HG03280 (cell line): ENCODE data around the gene JSRP1.

Experiments used
- ATAC-seq: cut with Tn5 transposase; IDR thresholded peaks from one replicate; pipeline ENCODE4 v1.9.1; 2021; ENCODE audit warnings: mild to moderate bottlenecking, moderate library complexity; ENCODE audit not compliant: unreplicated experiment

The JSRP1 gene

DNA sequence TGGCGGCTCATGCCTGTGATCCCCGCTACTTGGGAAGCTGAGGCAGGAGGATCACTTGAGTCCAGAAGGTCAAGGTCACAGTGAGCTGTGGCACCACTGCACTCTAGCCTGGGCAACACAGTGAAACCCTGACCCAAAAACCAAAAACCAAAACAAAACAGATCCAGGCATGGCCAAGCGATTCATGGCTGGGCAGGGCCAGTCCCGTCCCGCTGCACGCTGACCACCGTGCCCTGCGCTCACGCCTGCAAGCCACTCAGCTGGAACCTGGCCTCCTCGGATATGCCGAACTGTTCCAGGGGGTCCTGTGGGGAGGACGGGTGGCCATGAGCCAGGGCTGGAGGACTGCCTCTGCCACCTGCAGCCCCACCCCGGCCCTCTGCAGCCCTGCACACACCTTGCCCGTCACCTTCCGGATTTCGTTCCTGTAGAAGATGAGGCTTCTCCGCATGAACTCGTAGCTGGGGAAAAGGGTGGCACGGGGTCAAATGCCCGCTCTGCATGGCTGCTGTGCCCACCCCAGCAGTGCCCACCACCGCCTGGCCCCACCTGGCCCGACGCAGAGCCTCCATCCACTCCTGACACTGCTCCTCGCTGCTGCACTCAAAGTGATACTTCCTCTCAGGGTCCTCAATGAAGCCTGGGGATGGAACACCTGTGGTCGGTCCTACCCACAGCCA lies 22.5 kb downstream of the JSRP1 start:
- no peak for ATAC-seq

DNA sequence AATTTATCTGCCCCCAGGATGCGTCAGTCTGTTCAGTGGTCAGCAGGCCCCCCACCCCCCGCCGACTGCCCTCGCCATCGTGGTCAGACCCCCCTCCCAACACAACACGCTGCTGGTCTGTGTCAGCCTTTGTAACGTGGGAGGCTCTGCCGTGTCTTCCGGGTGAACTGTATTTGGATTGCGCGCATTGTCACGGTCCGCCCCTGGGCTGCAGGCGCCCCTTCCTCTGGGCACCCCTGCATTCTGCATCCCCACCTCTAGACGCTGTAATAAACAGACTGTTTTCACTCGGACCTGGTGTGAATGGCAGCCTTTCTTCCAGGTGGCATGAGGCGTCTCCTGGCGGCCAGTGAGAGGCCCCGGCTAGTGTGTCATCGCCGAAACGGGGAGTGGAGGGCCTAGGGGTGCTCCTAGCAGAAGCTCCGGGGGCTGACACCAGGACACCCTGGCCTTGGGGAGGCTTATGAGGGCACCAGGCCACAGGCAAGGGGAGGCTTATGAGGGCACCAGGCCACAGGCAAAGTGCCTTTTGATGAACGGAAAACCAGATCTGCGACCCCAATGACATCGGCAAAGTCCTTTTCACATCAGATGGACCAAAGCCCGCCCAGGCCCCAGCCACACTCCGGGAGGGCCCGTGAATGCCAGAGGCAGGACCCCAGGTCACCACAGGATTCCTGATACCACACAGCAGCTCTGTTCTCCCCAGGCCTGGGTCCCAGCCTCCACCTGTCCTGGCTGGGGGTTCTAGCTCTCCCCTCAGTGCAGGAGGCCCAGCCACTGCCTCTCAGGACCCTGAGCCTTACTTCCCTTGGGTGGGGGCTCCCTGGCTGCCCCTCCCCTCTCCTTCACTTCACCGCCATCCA lies 23.7 kb downstream of the JSRP1 start:
- no peak for ATAC-seq

DNA sequence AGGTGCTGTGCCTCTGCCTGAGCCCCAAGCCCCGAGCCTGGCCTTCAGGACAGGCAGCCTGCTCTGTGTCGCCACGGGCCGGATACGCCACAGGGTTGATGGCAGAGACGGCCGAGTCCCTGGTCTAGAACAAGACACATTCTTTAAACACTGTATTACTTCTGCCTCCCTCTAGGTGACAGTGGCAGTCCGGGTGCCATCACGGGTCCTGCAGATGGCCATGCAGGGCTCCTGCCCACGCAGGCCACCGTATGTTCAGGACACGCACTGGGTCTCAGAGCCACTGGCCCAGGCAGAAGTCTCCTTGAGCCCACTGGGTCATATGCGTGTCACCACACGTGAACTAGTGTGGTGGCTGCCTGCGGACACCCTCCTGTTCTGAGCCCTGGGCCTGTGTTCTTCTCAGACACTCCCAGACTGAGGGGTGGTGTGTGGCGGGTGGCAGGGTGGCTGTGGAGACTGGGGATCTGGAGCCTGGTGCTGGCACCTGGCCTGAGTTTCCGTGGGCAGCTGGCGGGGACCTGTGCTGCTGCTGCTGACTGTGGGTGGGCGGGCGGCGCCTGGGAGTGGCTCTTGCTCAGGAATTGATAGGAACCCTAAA lies 24.5 kb downstream of the JSRP1 start:
- ATAC-seq = no peak

DNA sequence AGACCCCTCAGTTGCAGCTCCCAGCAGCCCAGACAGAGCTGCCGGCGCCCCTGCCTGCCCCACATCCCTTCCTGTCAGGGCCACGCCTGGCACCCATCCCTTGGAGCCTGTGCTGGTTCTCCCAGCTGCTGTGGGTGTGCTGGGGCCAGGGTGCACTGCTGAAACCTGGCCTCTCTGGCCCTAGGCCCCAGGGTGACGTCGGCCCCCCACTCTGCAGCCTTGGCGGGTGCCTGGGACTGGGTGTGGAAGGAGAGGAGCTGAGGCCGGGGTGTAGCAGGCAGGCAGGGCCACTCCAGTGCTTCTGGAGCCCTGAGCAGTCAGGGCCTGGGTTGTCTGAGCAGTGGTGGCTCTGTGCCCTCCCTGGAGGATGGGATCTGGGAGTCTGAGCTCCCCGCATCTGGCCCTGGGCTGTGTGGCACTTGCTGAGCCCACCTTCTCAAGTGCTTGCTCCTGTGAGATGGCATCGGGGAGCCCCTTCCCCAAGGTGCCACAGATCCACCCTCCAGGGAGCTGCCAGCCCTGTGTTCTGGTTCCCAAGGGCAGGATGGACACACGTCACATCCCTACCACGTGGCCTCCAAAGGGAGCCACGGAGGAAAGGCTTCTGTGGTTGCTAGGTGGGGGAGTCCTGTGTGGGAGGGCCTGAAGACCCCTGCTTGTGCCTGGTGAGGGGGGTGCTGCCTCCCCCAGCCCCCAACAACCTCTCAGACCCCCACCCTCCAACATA lies 25.2 kb downstream of the JSRP1 start:
- ATAC-seq = no peak

DNA sequence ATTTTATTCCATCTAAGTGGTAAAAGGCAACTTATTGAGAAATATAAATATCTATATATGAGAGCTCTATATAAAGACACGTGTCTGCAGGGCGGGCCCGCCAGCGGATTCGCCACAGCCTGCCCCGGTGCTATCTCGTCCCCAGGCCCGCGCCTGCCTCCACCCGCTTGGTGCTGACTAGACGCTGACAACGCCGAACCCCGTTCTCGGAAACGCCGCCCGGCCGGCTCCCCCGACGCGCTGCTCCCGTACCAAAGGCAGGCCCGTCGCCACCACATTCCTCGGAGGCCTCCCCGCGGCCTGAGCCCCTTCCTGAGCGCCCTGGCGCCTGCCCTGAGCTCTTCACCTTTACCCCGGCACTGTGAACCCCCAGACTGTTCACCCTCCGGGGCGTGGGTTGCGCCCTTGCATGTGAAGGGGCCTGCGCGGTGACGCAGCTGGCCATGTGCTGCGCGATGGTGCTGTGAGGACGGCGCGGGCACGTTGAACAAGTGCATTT lies 26.1 kb downstream of the JSRP1 start:
- ATAC-seq = no peak

DNA sequence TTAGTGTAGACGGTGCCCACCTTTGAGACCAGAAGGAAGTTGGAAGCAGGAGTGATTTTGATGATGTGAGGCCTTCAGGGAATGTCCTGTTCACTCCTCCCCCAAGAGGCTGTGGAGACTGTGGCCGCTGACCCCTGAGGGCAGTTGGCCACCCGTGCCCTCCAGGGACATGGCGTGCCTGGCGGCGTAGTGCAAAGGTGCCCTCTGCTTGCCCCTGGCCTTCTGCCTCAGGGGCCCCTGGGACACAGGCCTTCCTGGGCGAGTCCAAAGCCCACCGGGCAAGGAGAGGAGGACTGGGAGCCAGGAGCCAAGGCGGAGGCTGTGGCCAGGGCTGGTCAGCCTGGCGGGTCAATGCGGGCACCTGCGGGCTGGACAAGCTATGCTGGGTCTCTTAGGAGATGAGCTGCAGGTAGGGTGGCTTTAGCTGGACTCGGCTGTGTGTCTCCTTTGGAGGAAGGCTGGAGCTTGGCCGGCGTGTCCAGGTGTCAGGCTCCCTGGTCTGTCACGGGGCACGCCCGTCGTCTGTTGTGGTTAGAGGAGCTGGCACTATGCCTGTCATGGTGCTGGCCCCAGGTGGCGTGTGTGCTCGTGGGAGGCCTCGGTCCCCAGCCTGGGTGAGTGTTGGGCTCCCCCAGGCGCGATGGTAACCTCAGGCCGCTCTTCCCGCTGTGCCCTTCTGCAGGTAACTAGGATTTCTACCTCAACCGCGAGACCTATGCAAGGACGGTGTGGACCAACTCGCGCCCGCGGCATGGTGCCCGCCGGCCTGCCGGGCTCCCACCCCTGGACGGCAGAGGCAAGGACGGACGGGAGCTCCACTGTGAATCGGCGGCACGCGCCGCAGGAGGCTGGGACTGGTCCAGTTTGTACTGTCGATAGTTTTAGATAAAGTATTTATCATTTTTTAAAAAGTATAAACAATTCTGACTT lies 26.8 kb downstream of the JSRP1 start:
- no peak for ATAC-seq

DNA sequence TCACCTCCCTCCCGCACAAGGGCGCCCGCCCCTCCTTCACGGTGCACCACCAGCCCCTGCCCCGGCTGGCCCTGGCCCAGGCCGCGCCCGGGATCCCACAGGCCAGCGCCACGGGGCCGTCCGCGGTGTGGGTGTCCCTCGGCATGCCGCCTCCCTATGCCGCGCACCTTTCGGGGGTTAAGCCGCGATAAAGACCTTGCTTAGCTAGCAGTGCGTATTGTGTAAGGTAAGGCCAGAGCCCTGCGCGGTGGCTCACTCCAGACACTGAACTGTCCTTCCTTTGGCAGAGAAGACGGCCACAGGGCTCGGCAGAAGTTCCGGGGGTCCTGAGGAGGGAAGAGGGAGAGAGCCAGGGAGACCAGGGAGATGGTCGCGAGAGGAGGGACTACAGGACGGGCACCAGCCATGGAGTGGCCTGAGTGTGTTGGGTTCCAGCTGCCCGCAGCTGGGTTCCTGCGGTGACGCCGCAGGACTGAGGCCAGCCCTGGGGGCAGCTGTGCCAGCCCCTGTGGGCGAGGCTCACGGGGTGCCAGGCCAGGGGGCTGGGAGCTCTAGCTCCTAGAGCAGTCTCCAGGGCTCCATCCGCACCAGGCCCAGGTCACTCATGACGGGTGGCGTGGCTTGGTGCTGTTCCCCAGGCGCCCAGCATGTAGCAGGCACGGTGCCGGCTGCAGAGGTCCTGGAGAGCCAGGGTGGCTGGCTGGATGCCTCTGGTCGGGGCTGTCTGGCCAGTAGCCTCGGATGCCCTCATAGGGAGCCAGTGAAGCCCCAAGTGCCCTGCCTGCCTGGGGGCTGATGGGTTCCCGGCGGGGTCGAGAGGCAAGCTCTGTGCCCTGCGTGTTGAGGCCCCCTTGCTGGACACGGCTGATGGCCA lies 27.8 kb downstream of the JSRP1 start:
- ATAC-seq = no peak

DNA sequence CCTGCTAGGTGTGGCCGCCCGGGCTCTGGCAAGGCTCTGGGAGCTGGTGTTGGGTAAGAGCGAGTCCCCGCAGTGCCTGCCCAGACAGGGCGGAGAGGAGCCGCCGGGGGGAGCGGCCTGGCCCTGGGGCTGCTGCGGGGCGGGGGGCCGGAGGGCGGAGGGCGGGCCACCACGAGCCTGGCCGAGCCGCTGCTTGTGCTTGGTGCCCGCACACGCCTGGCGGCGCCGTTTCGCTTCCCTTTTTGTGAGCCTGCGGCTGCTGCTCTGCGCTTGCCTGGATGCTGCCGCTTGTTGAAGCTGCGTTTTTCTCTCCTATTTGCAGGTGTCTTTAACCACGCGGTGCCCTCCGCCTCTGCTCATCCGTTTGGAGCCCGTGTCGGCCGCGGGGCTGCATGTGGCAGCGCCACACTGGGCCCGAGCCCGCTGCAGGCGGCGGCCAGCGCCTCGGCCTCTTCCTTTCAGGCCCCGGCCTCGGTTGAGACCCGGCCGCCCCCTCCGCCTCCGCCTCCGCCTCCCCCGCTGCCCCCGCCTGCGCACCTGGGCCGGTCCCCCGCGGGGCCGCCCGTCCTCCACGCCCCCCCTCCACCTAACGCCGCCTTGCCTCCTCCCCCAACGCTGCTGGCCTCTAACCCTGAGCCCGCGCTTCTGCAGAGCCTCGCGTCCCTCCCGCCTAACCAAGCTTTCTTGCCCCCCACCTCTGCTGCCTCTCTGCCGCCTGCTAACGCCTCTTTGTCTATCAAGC lies 28.6 kb downstream of the JSRP1 start:
- ATAC-seq = no peak

DNA sequence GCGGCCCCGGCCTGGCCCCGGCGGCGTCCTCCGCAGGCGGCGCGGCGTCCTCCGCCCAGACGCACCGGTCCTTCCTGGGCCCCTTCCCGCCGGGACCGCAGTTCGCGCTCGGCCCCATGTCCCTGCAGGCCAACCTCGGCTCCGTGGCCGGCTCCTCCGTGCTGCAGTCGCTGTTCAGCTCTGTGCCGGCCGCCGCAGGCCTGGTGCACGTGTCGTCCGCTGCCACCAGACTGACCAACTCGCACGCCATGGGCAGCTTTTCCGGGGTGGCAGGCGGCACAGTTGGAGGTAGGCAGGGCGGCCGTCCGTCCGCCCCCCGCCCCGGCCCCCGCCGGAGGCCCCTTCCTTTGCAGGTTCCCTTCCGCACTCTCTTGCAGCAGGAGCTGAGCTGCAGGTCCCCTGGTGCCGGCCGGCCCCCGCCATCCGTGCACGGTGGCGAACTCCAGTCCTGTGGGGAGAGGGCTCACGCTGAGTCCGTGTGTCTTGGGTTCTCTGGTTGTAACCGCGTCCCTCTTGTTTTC lies 29.3 kb downstream of the JSRP1 start:
- ATAC-seq = no peak

DNA sequence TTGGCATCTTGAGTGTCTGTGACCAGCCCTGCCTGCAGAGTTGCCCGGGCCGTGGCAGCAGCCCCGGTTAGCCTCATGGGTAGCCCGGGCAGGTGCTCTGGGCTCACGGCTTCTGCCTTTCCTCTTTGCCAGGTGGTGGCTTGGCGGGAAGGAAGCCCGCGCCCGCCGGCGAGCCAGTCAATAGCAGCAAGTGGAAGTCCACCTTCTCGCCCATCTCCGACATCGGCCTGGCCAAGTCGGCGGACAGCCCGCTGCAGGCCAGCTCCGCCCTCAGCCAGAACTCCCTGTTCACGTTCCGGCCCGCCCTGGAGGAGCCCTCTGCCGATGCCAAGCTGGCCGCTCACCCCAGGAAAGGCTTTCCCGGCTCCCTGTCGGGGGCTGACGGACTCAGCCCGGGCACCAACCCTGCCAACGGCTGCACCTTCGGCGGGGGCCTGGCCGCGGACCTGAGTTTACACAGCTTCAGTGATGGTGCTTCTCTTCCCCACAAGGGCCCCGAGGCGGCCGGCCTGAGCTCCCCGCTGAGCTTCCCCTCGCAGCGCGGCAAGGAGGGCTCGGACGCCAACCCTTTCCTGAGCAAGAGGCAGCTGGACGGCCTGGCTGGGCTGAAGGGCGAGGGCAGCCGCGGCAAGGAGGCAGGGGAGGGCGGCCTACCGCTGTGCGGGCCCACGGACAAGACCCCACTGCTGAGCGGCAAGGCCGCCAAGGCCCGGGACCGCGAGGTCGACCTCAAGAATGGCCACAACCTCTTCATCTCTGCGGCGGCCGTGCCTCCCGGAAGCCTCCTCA lies 30.0 kb downstream of the JSRP1 start:
- no peak for ATAC-seq

DNA sequence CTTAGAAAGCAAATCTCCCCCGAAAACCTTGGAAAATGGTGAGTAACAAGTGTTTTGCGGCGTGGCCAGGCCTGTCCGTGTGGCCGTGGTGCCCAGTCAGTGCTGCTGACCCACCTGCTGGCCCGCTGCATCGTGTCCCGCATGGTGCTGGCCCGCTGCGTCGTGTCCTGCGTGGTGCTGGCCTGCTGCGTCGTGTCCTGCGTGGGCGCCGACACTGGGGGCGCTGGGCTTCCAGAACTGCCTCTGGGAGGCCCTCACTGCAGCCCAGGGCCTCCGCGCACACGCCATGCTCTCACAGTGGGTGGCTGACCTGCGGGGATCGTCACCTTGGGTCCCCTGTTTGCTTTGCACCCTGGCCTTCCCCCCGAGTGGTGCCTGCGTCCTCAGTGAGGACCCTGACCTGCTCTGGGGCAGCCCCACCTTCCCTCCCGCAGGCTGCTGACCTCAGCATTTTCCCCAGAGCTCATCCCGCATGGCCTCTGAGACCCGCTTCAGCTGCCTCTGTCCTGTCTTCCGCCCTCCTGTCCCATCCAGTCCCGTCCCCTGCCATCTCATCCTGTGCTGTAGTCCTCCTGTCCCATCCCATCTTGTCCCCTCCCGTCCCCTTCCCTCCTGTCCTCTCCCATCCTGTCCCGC lies 30.7 kb downstream of the JSRP1 start:
- no peak for ATAC-seq

DNA sequence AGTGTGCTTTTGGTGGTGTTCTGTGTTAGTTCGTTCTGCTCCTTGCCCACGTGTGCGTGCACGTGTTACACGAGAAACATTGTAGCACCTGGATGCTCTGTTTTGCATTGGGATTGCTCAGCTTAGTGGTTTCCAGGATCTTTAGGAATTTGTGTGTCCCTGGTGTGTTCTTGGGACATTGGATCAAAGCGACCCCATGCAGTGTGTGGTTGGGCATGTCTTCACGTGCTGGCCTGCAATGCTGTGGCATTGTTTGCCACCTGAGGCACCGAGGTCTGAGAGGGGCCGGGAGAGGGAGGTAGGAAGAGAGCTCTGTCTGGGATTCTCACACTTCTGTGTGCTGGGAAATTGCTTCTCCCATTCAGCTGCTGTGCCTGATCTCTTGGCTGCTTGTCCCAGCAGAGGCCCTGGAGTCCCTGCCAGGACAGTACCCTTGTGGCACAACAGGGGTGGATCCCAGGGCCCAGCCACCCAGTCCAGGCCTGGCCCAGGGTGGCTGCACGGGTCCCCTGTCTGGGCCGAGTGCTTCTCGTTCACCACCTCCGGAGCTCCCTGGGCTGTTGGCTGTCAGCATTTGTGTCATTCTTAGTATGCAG lies 31.4 kb downstream of the JSRP1 start:
- ATAC-seq = no peak

DNA sequence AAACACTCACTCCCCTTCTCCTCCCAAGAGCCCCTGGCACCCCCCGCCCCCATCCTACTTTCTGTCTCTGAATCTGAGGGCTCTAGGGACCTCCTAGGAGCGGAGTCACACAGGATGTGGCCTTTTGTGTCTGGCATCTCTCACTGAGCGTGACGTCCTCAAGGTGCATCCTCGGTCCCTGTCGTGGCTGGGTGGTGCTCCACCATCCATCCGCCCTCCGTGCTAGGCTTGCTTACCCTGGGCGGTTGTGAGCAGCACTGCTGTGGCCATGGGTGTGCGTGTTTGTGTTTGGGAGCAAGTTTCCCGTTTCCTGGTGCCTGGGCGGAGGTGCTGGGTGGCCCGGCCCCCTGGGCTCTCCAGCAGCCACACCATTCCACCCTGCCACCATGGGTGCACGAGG lies 32.3 kb downstream of the JSRP1 start:
- ATAC-seq = no peak

DNA sequence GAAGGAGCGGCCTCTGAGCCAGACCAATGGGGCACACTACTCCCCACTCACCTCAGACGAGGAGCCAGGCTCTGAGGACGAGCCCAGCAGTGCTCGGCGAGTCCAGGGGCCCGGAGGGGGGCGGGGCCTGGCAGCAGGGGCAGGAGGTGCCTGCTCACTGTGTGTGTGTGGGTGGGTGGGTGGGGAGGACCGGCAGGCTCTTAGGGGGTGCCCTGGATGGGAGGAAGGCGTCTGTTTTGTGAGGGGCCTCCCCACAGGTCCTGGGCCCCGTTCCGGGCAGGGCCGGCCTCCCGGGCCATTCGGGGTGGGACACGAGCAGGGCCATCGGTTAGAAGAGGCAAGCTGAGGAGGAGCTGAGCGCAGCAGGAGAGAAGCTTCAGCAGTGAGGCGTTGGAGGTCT lies 32.8 kb downstream of the JSRP1 start:
- ATAC-seq = no peak

DNA sequence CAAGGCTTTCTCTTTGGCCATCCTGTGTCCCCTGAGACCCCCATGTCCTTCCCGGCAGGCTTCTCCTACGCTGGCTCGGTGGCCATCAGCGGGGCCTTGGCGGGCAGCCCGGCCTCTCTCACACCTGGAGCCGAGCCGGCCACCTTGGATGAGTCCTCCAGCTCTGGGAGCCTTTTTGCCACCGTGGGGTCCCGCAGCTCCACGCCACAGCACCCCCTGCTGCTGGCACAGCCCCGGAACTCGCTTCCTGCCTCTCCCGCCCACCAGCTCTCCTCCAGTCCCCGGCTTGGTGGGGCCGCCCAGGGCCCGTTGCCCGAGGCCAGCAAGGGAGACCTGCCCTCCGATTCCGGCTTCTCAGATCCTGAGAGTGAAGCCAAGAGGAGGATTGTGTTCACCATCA lies 34.3 kb downstream of the JSRP1 start:
- ATAC-seq = no peak

DNA sequence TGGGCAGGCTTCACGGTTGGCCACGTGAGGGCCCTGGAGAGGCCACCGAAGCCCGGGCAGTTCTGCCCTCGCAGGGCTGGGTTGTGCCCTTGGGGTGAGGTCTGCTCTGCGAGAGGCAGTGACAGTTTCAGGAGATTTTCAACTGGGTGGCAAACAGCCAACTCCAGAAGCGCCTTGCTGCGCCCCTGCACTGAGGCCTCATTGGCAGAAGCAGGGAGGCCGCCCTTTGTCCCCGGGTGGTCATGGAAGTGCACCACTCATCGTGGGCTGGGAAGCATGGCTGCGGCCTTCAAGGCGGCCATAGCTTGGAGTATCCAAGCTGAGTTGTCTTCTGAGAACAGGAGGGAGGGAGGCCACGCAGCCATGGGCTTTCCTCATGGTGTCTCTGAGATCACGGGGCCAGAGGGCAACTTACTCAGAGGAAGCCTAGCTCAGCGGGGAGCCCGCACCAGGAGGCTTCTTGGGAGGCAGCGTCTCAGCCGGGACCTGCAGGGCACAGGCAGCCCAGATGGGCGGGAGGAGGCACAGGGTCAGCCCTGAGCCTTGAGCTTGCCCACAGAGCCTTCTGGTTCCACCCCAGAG lies 34.9 kb downstream of the JSRP1 start:
- no peak for ATAC-seq
